ENCODE results near the gene SERPINB6. TPM values are rescaled to one million over a fixed set of nuclear protein-coding genes. Genes with fewer than 3 reads are reported as not detected.

SERPINB6 gene
- total RNA-seq (10 to 100 TPM in 1 of 2 donors, 1 to 10 TPM in 1; 9.1 to 26.4 TPM), total RNA-seq (15.1 to 18.9 reads per million in 2 donors)

GRCh38 chr6:2971420-2972218 lies at the start of gene SERPINB6:
TSS of gene SERPINB6 (minus strand) at chr6:2971567. CDS start at chr6:2959332, 12,235 bp downstream.
- DNase-seq (peak in 2 of 3 donors; percentile 15 to 30), ATAC-seq (peak; percentile 71)
- Mint-ChIP-seq H3K27ac (peak within 1 kb of the TSS; percentile 66), H3K27me3 (peaks cover 10% of the 10 kb centered on the region), H3K4me3 (peak within 1 kb of the TSS; percentile 93), H3K36me3 (ENCODE audit: low read depth) (no peaks in the 10 kb centered on the region), H3K4me1 (peaks cover 14% of the 10 kb centered on the region)
- no peaks in the 10 kb centered on the region for H3K9me3 ChIP-seq (ENCODE audit: control insufficient read depth, low read length, poor library complexity, severe bottlenecking)

GRCh38 chr6:3019749-3020320 lies 48.5 kb upstream of the SERPINB6 start:
- DNase-seq (no peak), ATAC-seq (no peak)
- no peaks in the 10 kb centered on the region for H3K36me3 Mint-ChIP-seq (ENCODE audit: low read depth)
- H3K27ac Mint-ChIP-seq, result peak overlapping the region; percentile 84
- H3K4me3 Mint-ChIP-seq, result no peak overlapping the region
- peaks cover 15% of the 10 kb centered on the region for H3K4me1 Mint-ChIP-seq
- peaks cover 2% of the 10 kb centered on the region for H3K9me3 ChIP-seq (ENCODE audit: control insufficient read depth, low read length, poor library complexity, severe bottlenecking)
- no peaks in the 10 kb centered on the region for H3K27me3 Mint-ChIP-seq

GRCh38 chr6:3019065-3019464 lies 47.7 kb upstream of the SERPINB6 start:
- H3K9me3 ChIP-seq (ENCODE audit: control insufficient read depth, low read length, poor library complexity, severe bottlenecking), result peaks cover 2% of the 10 kb centered on the region
- Mint-ChIP-seq H3K4me3 (no peak overlapping the region), H3K27me3 (no peaks in the 10 kb centered on the region), H3K36me3 (ENCODE audit: low read depth) (no peaks in the 10 kb centered on the region), H3K4me1 (peaks cover 15% of the 10 kb centered on the region), H3K27ac (no peak overlapping the region)
- ATAC-seq (no peak), DNase-seq (no peak)

GRCh38 chr6:3017304-3017703 lies 45.9 kb upstream of the SERPINB6 start:
- ATAC-seq, result no peak
- Mint-ChIP-seq H3K4me3 (no peak overlapping the region), H3K27me3 (no peaks in the 10 kb centered on the region), H3K36me3 (ENCODE audit: low read depth) (no peaks in the 10 kb centered on the region), H3K4me1 (peaks cover 10% of the 10 kb centered on the region), H3K27ac (no peak overlapping the region)
- H3K9me3 ChIP-seq (ENCODE audit: control insufficient read depth, low read length, poor library complexity, severe bottlenecking), result peaks cover 2% of the 10 kb centered on the region
- DNase-seq, result no peak

- Mint-ChIP-seq H3K27me3 (no peaks in the 10 kb centered on the region), H3K4me1 (peaks cover 10% of the 10 kb centered on the region), H3K36me3 (ENCODE audit: low read depth) (no peaks in the 10 kb centered on the region), H3K4me3 (no peak overlapping the region), H3K27ac (no peak overlapping the region)
- DNase-seq (no peak), ATAC-seq (no peak)
- H3K9me3 ChIP-seq (ENCODE audit: control insufficient read depth, low read length, poor library complexity, severe bottlenecking), result peaks cover 2% of the 10 kb centered on the region
Measured at GRCh38 chr6:3016473-3017280, 45.3 kb upstream of the SERPINB6 start.

- Mint-ChIP-seq H3K4me3 (no peak overlapping the region), H3K36me3 (ENCODE audit: low read depth) (peaks cover 3% of the 10 kb centered on the region), H3K27ac (peak overlapping the region; percentile 37), H3K27me3 (no peaks in the 10 kb centered on the region), H3K4me1 (peaks cover 10% of the 10 kb centered on the region)
- DNase-seq (no peak), ATAC-seq (no peak)
- H3K9me3 ChIP-seq (ENCODE audit: control insufficient read depth, low read length, poor library complexity, severe bottlenecking), result no peaks in the 10 kb centered on the region
Measured at GRCh38 chr6:3015144-3015543, 43.8 kb upstream of the SERPINB6 start.

GRCh38 chr6:3014675-3015066 lies 43.3 kb upstream of the SERPINB6 start:
- DNase-seq, result no peak
- H3K4me3 Mint-ChIP-seq, result no peak overlapping the region
- no peak for ATAC-seq
- peak overlapping the region; percentile 37 for H3K27ac Mint-ChIP-seq
- H3K4me1 Mint-ChIP-seq, result peaks cover 10% of the 10 kb centered on the region
- H3K36me3 Mint-ChIP-seq (ENCODE audit: low read depth), result peaks cover 4% of the 10 kb centered on the region
- no peaks in the 10 kb centered on the region for H3K27me3 Mint-ChIP-seq
- H3K9me3 ChIP-seq (ENCODE audit: control insufficient read depth, low read length, poor library complexity, severe bottlenecking), result no peaks in the 10 kb centered on the region

GRCh38 chr6:3013901-3014674 lies 42.7 kb upstream of the SERPINB6 start:
- H3K4me3 Mint-ChIP-seq, result no peak overlapping the region
- H3K9me3 ChIP-seq (ENCODE audit: control insufficient read depth, low read length, poor library complexity, severe bottlenecking), result no peaks in the 10 kb centered on the region
- peaks cover 4% of the 10 kb centered on the region for H3K36me3 Mint-ChIP-seq (ENCODE audit: low read depth)
- no peak for DNase-seq
- no peaks in the 10 kb centered on the region for H3K27me3 Mint-ChIP-seq
- peaks cover 10% of the 10 kb centered on the region for H3K4me1 Mint-ChIP-seq
- no peak for ATAC-seq
- H3K27ac Mint-ChIP-seq, result peak overlapping the region; percentile 37

GRCh38 chr6:3013486-3013885 lies 42.1 kb upstream of the SERPINB6 start:
- Mint-ChIP-seq H3K27ac (peak overlapping the region; percentile 37), H3K27me3 (no peaks in the 10 kb centered on the region), H3K36me3 (ENCODE audit: low read depth) (peaks cover 6% of the 10 kb centered on the region), H3K4me3 (peak overlapping the region; percentile 19), H3K4me1 (peaks cover 10% of the 10 kb centered on the region)
- H3K9me3 ChIP-seq (ENCODE audit: control insufficient read depth, low read length, poor library complexity, severe bottlenecking), result no peaks in the 10 kb centered on the region
- ATAC-seq (peak; percentile 44), DNase-seq (no peak)

- H3K9me3 ChIP-seq (ENCODE audit: control insufficient read depth, low read length, poor library complexity, severe bottlenecking), result no peaks in the 10 kb centered on the region
- peaks cover 10% of the 10 kb centered on the region for H3K4me1 Mint-ChIP-seq
- no peak overlapping the region for H3K4me3 Mint-ChIP-seq
- DNase-seq, result no peak
- H3K27ac Mint-ChIP-seq, result no peak overlapping the region
- peaks cover 9% of the 10 kb centered on the region for H3K36me3 Mint-ChIP-seq (ENCODE audit: low read depth)
- H3K27me3 Mint-ChIP-seq, result no peaks in the 10 kb centered on the region
- no peak for ATAC-seq
Measured at GRCh38 chr6:3011592-3011991, 40.2 kb upstream of the SERPINB6 start.

GRCh38 chr6:3011158-3011557 lies 39.8 kb upstream of the SERPINB6 start:
- Mint-ChIP-seq H3K27me3 (no peaks in the 10 kb centered on the region), H3K4me3 (no peak overlapping the region), H3K36me3 (ENCODE audit: low read depth) (peaks cover 9% of the 10 kb centered on the region), H3K4me1 (peaks cover 10% of the 10 kb centered on the region), H3K27ac (no peak overlapping the region)
- DNase-seq (no peak), ATAC-seq (no peak)
- no peaks in the 10 kb centered on the region for H3K9me3 ChIP-seq (ENCODE audit: control insufficient read depth, low read length, poor library complexity, severe bottlenecking)

GRCh38 chr6:3009930-3010329 lies 38.6 kb upstream of the SERPINB6 start:
- Mint-ChIP-seq H3K4me3 (no peak overlapping the region), H3K27ac (no peak overlapping the region), H3K36me3 (ENCODE audit: low read depth) (peaks cover 9% of the 10 kb centered on the region), H3K27me3 (no peaks in the 10 kb centered on the region), H3K4me1 (peaks cover 7% of the 10 kb centered on the region)
- ATAC-seq, result no peak
- H3K9me3 ChIP-seq (ENCODE audit: control insufficient read depth, low read length, poor library complexity, severe bottlenecking), result no peaks in the 10 kb centered on the region
- DNase-seq, result no peak

Data from T-helper 17 cell (primary cell).